Naive thymus-derived CD4-positive, alpha-beta T cell (primary cell): ENCODE data around the gene ITPRIP. TPM values are rescaled to one million over a fixed set of nuclear protein-coding genes. Genes with fewer than 3 reads are reported as not detected.
A peak's percentile ranks its signal among the peaks of the same experiment; 100 is the strongest.

Source experiments
- ATAC-seq: fragments of 150-1000 bp; cut with Tn5 transposase; 2 replicates; pipeline ENCODE4 v1.10.0; 2021; ENCODE audit warnings: mild to moderate bottlenecking, moderate library complexity
- CTCF ChIA-PET: fragments of 350-600 bp; sonication (Branson Sonifier 250); formaldehyde crosslinking; loops from one replicate; lab custom pipeline; 2021; ENCODE audit warnings: antibody characterized with exemption; lab: Charles Lee
- POLR2A ChIA-PET: fragments of 350-600 bp; sonication (Branson Sonifier 250); formaldehyde crosslinking; loops from one replicate; lab custom pipeline; 2021; ENCODE audit warnings: antibody characterized with exemption, inconsistent platforms; lab: Charles Lee
- DNase-seq, 9 donors: peaks; one replicate each; pipeline versions ENCODE4 v3.0.0 to v3.0.0-alpha.2; 2020 to 2022; ENCODE audit warnings: mixed read lengths in 1 of 9
- H3K27ac ChIP-seq: one replicate; pipeline ENCODE4 v1.7.0; 2013; ENCODE audit warnings: mild to moderate bottlenecking, low read depth, low read length, moderate library complexity
- H3K27me3 ChIP-seq, 2 donors: one replicate each; pipeline ENCODE4 v1.7.0; 2013; ENCODE audit warnings: low read length in 2 of 2, mild to moderate bottlenecking in 2 of 2, moderate library complexity in 2 of 2; ENCODE audit not compliant: control insufficient read depth in 2 of 2, insufficient read depth in 2 of 2
- H3K36me3 ChIP-seq, 3 experiments: 1 replicate in 2 of 3; 2 replicates in 1 of 3; pipeline ENCODE4 v1.7.0; 2013; ENCODE audit warnings: low read length in 3 of 3, mild to moderate bottlenecking in 3 of 3, moderate library complexity in 1 of 3; ENCODE audit not compliant: insufficient read depth in 3 of 3, control insufficient read depth in 2 of 3
- H3K4me1 ChIP-seq, 2 donors: one replicate each; pipeline ENCODE4 v1.7.0; 2013; ENCODE audit warnings: low read length in 2 of 2, mild to moderate bottlenecking in 2 of 2, moderate library complexity in 1 of 2; ENCODE audit not compliant: control insufficient read depth in 2 of 2, insufficient read depth in 2 of 2
- H3K4me3 ChIP-seq: 2 replicates; pipeline ENCODE4 v1.7.0; 2013; ENCODE audit warnings: mild to moderate bottlenecking, low read length
- H3K9me3 ChIP-seq, 3 experiments: 1 replicate in 2 of 3; 2 replicates in 1 of 3; pipeline ENCODE4 v1.7.0; 2013; ENCODE audit warnings: low read length in 3 of 3; ENCODE audit not compliant: control insufficient read depth in 2 of 3
- H3K27ac Mint-ChIP-seq, 9 donors: one replicate each; pipeline ENCODE4 v1.8.0; 2020 to 2022; ENCODE audit warnings: mixed read lengths in 9 of 9, mild to moderate bottlenecking in 8 of 9, moderate library complexity in 5 of 9, inconsistent platforms in 2 of 9
- H3K27me3 Mint-ChIP-seq, 5 donors: one replicate each; pipeline ENCODE4 v1.8.0; 2021 to 2022; ENCODE audit warnings: mixed read lengths in 5 of 5, mild to moderate bottlenecking in 1 of 5
- H3K36me3 Mint-ChIP-seq, 5 donors: one replicate each; pipeline ENCODE4 v1.8.0; 2020 to 2022; ENCODE audit warnings: mixed read lengths in 5 of 5, mild to moderate bottlenecking in 3 of 5, inconsistent platforms in 1 of 5
- H3K4me1 Mint-ChIP-seq, 7 donors: one replicate each; pipeline ENCODE4 v1.8.0; 2020 to 2022; ENCODE audit warnings: mixed read lengths in 7 of 7, mild to moderate bottlenecking in 3 of 7, inconsistent platforms in 1 of 7
- H3K4me3 Mint-ChIP-seq, 10 donors: one replicate each; pipeline ENCODE4 v1.8.0; 2020 to 2022; ENCODE audit warnings: mild to moderate bottlenecking in 10 of 10, mixed read lengths in 10 of 10, moderate library complexity in 6 of 10, inconsistent platforms in 2 of 10
- H3K9me3 Mint-ChIP-seq, 11 donors: one replicate each; pipeline ENCODE4 v1.8.0; 2020 to 2022; ENCODE audit warnings: mixed read lengths in 11 of 11, mild to moderate bottlenecking in 4 of 11, inconsistent platforms in 1 of 11, moderate library complexity in 1 of 11
- intact Hi-C, 2 donors: fragments of 100-400 bp; cut with micrococcal nuclease; formaldehyde crosslinking; loops; one replicate each; pipeline ENCODE4 v1.15.1; 2023
- polyA plus RNA-seq, 2 donors: library from polyadenylated mRNA; unstranded; fragments of 300-500 nt; fragmentation: Illumina TruSeq; gene quantifications; one replicate each; pipeline ENCODE4 v1.2.3, GENCODE V29; 2021
- total RNA-seq, 6 experiments: library from RNA in 5 of 6; stranded (reverse) in 5 of 6; gene quantifications; 1 replicate in 5 of 6; 2 replicates in 1 of 6; pipeline ENCODE4 v1.2.3 and lab custom pipeline; 2021 to 2026

ITPRIP gene
- total and polyA plus RNA-seq, 7 experiments from 2014 or later: 17.8 to 129 (median 20.2) TPM

DNA sequence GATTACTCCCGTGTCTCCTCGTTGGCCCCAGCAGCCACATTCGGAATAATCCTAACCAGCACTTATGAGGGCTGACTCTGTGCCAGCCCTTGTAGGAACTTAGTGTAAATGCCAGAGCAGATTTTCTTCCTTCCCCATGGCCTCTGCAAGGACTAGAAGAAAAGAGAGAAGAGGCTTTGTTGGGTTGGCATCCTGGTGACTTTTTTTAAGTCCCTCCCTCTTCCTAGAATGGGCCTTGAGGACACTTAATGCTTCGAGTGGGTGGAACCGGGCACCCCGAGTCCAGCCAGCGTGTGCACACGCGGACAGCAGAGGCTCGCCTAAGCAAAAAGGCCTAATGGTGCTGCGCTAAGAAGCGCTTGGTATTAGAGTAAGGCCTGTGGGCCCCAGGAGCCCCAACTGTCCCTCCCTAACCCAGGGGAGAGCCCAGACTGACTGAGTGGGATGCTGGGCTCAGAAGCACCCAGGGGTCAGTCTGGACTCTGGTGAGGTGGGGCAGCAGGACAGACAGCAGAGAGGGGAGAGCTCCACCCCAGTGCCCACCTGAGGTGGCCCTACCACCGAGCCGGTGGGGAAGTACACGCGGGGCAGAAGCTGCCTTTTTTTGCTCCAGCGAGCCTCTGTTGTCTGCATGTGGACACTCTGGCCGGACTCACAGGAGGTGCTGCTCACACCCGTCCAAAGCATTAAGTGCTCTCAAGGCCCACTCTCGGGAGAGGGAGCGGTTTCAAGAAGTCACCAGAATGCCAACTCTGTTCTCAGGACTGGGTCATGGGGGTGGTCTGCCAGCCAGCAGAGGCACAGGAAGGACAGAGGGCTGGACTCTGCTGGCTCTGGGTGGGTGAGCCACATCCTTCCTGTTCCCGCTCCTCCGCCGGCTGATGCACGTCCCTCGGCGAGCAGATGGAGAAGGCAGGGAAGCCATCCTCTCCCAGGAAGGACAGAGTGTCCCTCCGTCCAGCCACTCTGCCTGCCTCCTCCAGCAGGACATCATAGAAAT, 12.5 kb downstream of the ITPRIP start:
- no peak for ATAC-seq
- H3K4me3 ChIP-seq: no peak overlapping the region
- Mint-ChIP-seq H3K27me3 (no peaks in the 10 kb centered on the region), H3K4me3 (peak overlapping the region; percentile 69 to 93 (median 84)), H3K36me3 (peaks cover 0 to 17% (median 4%) of the 10 kb centered on the region in 5 donors), H3K27ac (peak overlapping the region; percentile 60 to 97 (median 94)), H3K4me1 (peaks cover 89 to 100% (median 99%) of the 10 kb centered on the region in 7 donors), H3K9me3 (peaks cover 0 to 4% (median 0%) of the 10 kb centered on the region in 11 donors)
- peak overlapping the region; percentile 54 for H3K27ac ChIP-seq
- H3K36me3 ChIP-seq: no peaks in the 10 kb centered on the region
- ChIA-PET POLR2A (interaction anchor here (1.3 to 5.3 kb wide), 2 partner anchors 12 to 26 kb away, joined by 3 to 60 read pairs; partner anchors contain the start of gene ITPRIP), CTCF (interaction anchor here (0.9 to 1.5 kb wide), 3 partner anchors 12 to 20 kb away, joined by 3 to 6 read pairs (median 3); partner anchors contain the start of gene ITPRIP)
- peaks cover 80 to 98% of the 10 kb centered on the region in 2 donors for H3K4me1 ChIP-seq
- no peaks in the 10 kb centered on the region for H3K27me3 ChIP-seq
- DNase-seq: no peak
- intact Hi-C loops: loop anchor here (5.0 kb wide), 2 partner anchors 203 to 408 kb away; partner anchors contain the start of genes SFR1 (in 1 of the 2) and STN1 (in 1 of the 2)
- H3K9me3 ChIP-seq: no peaks in the 10 kb centered on the region

DNA sequence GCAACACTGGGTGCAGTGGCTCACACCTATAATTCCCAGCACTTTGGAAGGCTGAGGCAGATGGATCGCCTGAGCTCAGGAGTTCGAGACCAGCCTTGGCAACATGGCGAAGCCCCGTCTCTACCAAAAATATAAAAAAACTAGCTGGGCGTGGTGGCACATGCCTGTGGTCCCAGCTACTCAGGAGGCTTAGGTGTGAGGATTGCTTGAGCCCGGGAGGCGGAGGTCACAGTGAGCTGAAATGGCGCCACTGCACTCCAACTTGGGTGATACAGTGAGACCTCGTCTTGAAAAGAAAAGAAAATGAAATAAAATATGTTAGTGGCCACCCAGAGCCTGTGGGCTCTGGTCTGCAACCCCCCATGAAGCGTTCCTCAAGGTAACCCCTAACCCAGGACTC, 13.3 kb downstream of the ITPRIP start:
- ChIA-PET CTCF (interaction anchor here (1.0 kb wide), 1 partner anchor 19 kb away, joined by 3 read pairs; no protein-coding TSS in a partner anchor), POLR2A (interaction anchor here (1.5 to 4.3 kb wide), 3 partner anchors 13 to 17 kb away, joined by 5 to 38 read pairs (median 9); partner anchors contain the start of gene ITPRIP)
- H3K4me3 ChIP-seq: no peak overlapping the region
- no peaks in the 10 kb centered on the region for H3K27me3 ChIP-seq
- Mint-ChIP-seq H3K36me3 (peaks cover 0 to 17% (median 4%) of the 10 kb centered on the region in 5 donors), H3K27ac (peak overlapping the region; percentile 71 to 96 (median 91)), H3K9me3 (peaks cover 0 to 4% (median 0%) of the 10 kb centered on the region in 11 donors), H3K4me3 (peak overlapping the region; percentile 58 to 93 (median 80)), H3K4me1 (peaks cover 88 to 100% (median 99%) of the 10 kb centered on the region in 7 donors), H3K27me3 (no peaks in the 10 kb centered on the region)
- DNase-seq (no peak), ATAC-seq (no peak)
- no peaks in the 10 kb centered on the region for H3K9me3 ChIP-seq
- no peaks in the 10 kb centered on the region for H3K36me3 ChIP-seq
- intact Hi-C loops: loop anchor here (5.0 kb wide), 2 partner anchors 203 to 408 kb away; partner anchors contain the start of genes SFR1 (in 1 of the 2) and STN1 (in 1 of the 2)
- H3K27ac ChIP-seq: no peak overlapping the region
- H3K4me1 ChIP-seq: peaks cover 79 to 98% of the 10 kb centered on the region in 2 donors

DNA sequence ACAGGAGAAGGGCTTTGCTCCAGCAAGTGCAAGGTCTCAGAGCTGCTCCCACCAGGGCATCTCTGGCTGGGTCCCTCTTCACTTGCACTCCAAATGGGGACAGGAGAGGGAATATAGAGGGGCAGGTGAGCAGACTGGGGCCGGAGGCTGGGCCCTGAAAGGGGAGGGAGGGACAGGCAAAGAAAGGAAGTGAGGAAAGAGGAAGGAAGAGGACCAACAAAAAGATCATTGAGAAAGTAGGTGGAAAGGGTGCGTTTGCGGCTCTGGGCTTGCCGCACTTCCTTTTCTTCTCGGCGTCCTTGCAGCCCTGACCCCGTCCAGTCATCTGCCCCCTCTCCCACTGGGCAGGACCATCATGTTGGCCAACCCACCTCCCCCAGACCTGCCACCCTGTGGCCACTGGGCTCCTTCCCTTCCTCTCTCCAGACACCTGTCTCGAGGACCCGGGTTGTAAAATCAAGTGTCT, 14.0 kb downstream of the ITPRIP start:
- H3K27me3 Mint-ChIP-seq: no peaks in the 10 kb centered on the region
- peaks cover 72 to 98% of the 10 kb centered on the region in 2 donors for H3K4me1 ChIP-seq
- intact Hi-C loops: no loop called here
- peak overlapping the region; percentile 58 to 93 (median 80) for H3K4me3 Mint-ChIP-seq
- H3K27me3 ChIP-seq: no peaks in the 10 kb centered on the region
- H3K27ac ChIP-seq: peak overlapping the region; percentile 59
- ChIA-PET CTCF (interaction anchor here (1.0 to 5.0 kb wide), 2 partner anchors 17 to 18 kb away, joined by 3 to 49 read pairs; no protein-coding TSS in a partner anchor), POLR2A (interaction anchor here (0.8 to 4.3 kb wide), 4 partner anchors 12 to 17 kb away, joined by 4 to 38 read pairs (median 7); partner anchors contain the start of gene ITPRIP)
- peaks cover 86 to 100% (median 99%) of the 10 kb centered on the region in 7 donors for H3K4me1 Mint-ChIP-seq
- peak; percentile 44 for ATAC-seq
- no peaks in the 10 kb centered on the region for H3K36me3 ChIP-seq
- no peak overlapping the region for H3K4me3 ChIP-seq
- peak overlapping the region; percentile 71 to 96 (median 91) for H3K27ac Mint-ChIP-seq
- H3K9me3 Mint-ChIP-seq: peaks cover 0 to 4% (median 0%) of the 10 kb centered on the region in 11 donors
- DNase-seq: no peak
- H3K9me3 ChIP-seq: no peaks in the 10 kb centered on the region
- peaks cover 0 to 17% (median 4%) of the 10 kb centered on the region in 5 donors for H3K36me3 Mint-ChIP-seq

DNA sequence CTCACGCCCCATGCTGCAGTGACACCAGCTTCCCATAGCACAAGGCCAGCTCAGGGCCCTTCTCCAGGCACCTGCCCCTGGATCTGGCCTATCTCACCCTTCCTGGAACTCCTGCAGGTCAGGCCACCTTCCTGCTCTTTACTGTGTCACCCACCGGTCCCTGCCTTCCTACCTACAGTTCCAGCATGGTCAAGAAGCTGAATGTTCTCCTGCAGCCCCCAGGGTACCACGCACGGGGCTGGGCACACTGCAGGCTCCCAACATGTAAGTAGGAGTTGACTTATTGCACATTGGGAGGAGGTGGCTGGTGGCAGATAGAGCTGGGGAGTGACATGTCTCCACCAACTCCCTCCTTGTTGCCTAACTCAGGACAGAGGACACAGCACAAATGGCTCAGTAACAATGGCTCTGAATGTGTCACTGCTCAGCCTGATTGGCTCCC, 14.5 kb downstream of the ITPRIP start:
- intact Hi-C loops: loop anchor here in 1 of 2 donors (2.0 kb wide), 1 partner anchor 13 kb away; no protein-coding TSS in a partner anchor

DNA sequence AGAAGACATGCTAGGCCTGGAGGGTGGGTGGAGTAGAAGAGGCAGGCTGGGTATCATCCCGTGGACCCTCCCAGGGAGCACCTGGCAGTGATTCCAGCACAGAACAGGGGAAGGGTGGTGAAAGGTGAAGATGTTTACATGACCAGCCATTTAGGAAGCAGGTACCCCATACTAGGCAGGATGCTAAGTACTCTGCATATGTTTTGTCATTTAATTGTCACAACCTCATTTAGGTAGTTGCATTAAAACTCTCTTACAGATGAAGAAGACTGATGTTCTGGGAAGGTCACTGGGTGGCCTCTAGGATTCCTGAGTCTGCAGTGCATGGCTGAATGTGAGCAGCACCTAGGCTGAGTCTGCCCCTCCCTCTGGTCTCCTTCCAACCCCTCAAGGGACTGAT, 15.2 kb downstream of the ITPRIP start:
- intact Hi-C loops: loop anchor here in 1 of 2 donors (2.0 kb wide), 1 partner anchor 14 kb away; no protein-coding TSS in a partner anchor
- no peak for DNase-seq
- H3K9me3 Mint-ChIP-seq: no peaks in the 10 kb centered on the region
- H3K4me3 ChIP-seq: no peak overlapping the region
- ChIA-PET CTCF (interaction anchor here (1.2 to 5.0 kb wide), 5 partner anchors 11 to 34 kb away, joined by 4 to 49 read pairs (median 4); no protein-coding TSS in a partner anchor), POLR2A (interaction anchor here (0.8 to 4.3 kb wide), 3 partner anchors 13 to 23 kb away, joined by 4 to 38 read pairs (median 8); no protein-coding TSS in a partner anchor)
- no peaks in the 10 kb centered on the region for H3K27me3 Mint-ChIP-seq
- H3K4me3 Mint-ChIP-seq: peak overlapping the region; percentile 72 to 93 (median 82)
- no peaks in the 10 kb centered on the region for H3K27me3 ChIP-seq
- H3K9me3 ChIP-seq: no peaks in the 10 kb centered on the region
- no peaks in the 10 kb centered on the region for H3K36me3 ChIP-seq
- H3K36me3 Mint-ChIP-seq: peaks cover 0 to 17% (median 4%) of the 10 kb centered on the region in 5 donors
- peak overlapping the region; percentile 59 for H3K27ac ChIP-seq
- H3K4me1 ChIP-seq: peaks cover 61 to 100% of the 10 kb centered on the region in 2 donors
- peak overlapping the region; percentile 89 to 96 (median 94) for H3K27ac Mint-ChIP-seq
- no peak for ATAC-seq
- H3K4me1 Mint-ChIP-seq: peaks cover 83 to 100% (median 99%) of the 10 kb centered on the region in 7 donors

More for the DNA sequence above, 14.5 kb downstream of the ITPRIP start:
- H3K27ac ChIP-seq: peak overlapping the region; percentile 59
- H3K4me3 ChIP-seq: no peak overlapping the region
- Mint-ChIP-seq H3K36me3 (peaks cover 0 to 17% (median 4%) of the 10 kb centered on the region in 5 donors), H3K27ac (peak overlapping the region; percentile 71 to 96 (median 91)), H3K9me3 (peaks cover 0 to 2% (median 0%) of the 10 kb centered on the region in 11 donors), H3K27me3 (no peaks in the 10 kb centered on the region), H3K4me3 (peak overlapping the region; percentile 58 to 93 (median 80)), H3K4me1 (peaks cover 85 to 100% (median 99%) of the 10 kb centered on the region in 7 donors)
- H3K27me3 ChIP-seq: no peaks in the 10 kb centered on the region
- peaks cover 68 to 99% of the 10 kb centered on the region in 2 donors for H3K4me1 ChIP-seq
- no peaks in the 10 kb centered on the region for H3K9me3 ChIP-seq
- no peaks in the 10 kb centered on the region for H3K36me3 ChIP-seq
- DNase-seq (no peak), ATAC-seq (peak; percentile 22)
- CTCF ChIA-PET: interaction anchor here (1.3 to 5.0 kb wide), 2 partner anchors 12 to 16 kb away, joined by 4 to 49 read pairs; no protein-coding TSS in a partner anchor
- POLR2A ChIA-PET: interaction anchor here (0.8 to 4.3 kb wide), 4 partner anchors 12 to 16 kb away, joined by 4 to 38 read pairs (median 7); partner anchors contain the start of gene ITPRIP
